ENCODE data around the gene LHB. TPM values are rescaled to one million over a fixed set of nuclear protein-coding genes. Genes with fewer than 3 reads are reported as not detected.
"Not testable (repeated sequence)": the region's sequence is repeated elsewhere in the genome, so short reads cannot be mapped to it uniquely, and the experiment has no call there.

The LHB gene
- 0.89 TPM in 1 of 2 replicates, not detected in the other for total RNA-seq

DNA sequence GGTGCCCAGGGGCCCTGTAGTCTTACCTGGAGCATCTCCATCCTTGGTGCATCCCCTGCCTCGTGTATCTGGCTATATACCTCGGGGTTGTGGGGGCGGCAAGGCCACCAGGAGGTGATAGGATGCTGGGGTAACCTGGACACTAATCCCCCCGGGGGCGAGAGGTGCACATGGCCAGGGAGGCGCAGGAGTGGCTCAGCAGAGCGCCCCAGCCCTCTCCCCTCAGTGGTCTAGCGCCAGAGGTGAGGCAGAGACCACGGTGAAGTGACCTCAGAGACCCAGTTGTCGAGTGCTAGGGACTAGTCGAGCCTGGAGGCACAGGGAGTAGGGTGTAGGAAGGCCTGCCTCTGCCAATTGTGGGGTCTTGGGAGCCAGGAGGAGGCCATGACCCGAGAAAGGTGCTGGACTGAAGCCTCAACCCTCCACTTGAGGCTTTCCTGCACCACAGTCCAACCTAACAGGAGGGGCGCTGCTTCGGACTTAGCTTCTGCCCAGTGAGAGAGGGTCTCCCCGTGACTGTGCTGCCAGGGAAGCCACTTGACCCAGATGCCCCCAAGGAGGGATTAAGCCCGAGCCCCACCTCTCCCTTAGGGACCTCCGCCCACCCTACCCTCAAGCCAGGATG lies at the start of gene LHB:
LHB (minus strand) TSS at position 51 of the 625 bp plus-strand sequence; CDS start at position 41, 10 bp downstream.
- no peak for DNase-seq (ENCODE audit: low read depth in 2 of 2)

DNA sequence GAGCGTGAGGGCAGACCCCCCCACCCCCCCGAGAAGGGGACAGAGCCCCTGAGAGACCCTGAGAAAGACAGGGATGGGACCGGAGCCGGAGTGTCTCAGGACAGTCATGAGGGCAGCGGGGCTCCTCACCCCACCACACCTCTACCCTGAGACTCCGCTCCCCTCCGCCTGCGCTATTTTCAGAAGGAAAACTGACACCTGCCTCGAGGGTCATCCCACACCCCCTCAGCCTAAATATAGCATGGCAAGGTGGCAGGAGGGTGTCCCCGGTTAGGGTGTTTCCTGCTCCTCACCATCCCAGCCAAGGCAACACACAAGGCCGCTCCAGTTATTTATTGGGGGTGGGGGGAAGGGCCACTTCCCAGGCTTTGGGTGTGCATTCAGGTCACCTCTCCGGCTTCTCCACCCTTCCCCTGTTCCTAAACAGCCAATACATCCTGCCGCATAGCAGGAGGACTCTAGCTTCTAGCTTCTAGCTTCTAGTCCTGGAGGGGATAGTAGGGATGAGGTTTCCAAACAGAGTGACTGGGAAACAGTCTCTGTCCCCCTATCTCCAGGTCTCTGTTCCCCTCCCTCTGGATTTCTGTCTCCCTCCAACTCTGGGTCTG lies 49.1 kb upstream of the LHB start:
- no peak for DNase-seq (ENCODE audit: low read depth in 2 of 2)

DNA sequence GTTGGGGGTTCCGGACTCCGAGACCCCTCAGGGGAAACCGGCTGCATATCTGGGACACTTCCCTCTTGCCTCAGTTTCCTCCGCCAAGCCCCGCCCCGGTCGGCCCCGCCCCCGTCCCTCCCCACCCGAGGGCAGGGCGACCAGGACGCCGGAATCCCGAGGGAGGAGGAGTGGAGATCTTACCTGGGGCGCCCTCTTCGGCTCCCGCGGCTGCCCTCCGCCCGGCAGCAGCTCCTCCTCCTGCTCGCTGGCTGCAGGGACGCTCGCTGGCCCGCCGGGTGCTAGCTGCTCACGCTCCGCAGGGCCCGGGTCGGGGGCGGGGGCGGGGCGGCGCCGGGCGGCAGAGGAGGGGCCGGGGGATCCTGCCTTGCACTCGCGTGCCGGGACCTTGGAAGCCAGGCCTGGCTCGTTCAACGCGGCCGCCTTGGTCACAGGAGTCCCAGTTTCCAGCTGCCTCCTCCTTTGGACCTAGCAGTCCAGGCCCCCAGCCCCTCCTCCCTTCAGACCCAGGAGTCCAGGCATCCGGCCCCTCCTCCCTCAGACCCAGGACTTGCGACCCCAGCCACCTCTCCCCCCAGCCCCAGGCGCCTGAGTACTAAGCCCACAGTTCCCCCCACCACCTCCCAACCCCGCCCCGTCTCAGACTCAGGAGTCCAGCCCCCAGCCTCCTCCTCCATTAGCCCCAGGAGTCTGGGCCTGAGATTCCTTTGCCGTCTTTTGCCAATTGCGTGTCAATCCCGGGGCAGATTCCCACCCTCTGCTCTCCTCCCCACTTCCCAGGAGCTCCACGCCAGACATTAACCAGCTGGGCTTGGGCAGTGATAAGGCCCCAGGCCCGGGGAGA lies 48.1 kb upstream of the LHB start, which contains the start of gene NTF4:
NTF4 (minus strand) TSS at position 51 of the 844 bp plus-strand sequence. CDS start 2,821 bp downstream, outside the sequence.
- DNase-seq (ENCODE audit: low read depth in 2 of 2), result no peak

DNA sequence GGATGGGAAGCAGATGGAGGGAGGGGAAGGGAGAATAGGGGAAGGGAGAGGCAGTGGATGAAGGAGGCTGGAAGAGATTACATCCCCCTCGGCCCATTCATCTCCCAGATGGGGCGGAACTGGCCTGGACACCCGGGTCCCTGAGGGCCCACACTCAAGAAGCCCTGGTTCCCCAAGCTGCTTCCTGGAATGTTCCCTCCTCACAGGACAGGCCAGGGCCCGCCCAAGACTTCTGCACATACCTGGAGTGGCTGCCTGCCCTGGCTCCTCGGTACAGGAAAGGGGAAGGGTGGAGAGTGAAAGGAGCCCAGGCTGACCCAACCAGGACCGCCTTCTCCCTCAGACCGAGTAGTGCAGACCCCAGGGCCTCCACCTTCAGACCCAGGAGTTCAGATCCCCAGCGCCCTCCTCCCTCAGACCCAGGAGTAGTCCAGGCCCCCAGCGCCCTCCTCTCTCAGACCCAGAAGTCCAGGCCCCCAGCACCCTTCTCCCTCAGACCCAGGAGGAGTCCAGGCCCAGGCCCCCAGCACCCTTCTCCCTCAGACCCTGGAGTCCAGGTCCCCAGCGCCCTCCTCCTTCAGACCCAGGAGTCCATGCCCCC lies 47.2 kb upstream of the LHB start:
- no peak for DNase-seq (ENCODE audit: low read depth in 2 of 2)

DNA sequence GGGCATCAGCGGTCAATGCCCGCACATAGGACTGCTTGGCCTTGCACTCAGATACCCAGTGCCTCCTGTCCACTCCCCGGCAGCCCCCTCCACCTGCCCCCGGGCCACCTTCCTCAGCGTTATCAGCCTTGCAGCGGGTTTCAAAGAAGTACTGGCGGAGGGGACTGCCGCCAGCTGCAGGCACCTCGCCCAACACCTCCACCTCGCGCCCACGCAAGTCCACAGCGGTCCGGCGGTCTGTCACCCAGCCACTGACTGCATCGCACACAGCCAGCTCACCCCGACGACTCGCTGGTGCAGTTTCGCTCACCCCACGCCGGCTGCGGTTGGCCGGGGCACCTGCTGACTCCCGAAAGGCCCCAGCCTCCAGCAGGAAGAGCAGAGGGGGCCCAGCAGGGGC lies 44.6 kb upstream of the LHB start:
- no peak for DNase-seq (ENCODE audit: low read depth in 2 of 2)

DNA sequence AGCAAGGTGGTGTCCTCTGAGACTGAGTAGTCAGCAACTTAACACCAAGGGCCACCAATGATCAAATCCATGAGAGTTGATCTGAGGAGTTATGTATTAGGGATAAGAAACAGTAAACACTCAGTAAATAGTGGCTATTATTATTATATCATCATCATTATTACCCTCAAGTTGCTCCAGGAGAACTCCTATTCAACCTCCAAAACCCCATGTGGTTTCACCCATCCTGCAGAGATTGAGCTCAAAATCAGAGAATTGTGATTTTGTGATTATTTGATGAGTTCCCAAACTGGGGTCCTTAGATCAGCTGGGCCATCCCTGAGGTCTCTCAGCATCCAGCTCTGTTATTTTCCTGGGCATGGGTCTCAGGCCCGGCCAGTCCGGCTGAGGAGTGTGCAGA lies 44.1 kb upstream of the LHB start:
- DNase-seq (ENCODE audit: low read depth in 2 of 2), result no peak

DNA sequence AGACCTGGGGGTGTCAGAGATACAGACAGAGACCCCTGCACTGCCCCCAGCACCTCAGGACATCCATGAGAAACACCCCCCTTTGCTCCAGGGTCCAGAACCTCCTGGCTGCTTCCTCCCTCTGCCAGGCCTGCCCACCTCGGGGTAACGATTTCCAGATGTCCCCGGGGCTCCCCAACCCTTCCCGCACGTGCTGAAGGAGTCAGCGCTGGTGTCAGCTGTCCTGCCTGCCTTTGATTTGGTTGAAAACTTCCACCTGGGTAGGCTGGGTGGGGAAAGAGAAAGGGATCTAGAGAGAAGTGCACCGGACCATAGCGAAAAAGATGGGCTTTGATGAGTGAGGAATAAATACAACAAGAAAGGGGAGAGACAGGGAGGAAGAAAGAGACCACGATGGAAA lies 42.2 kb upstream of the LHB start:
- DNase-seq (ENCODE audit: low read depth in 2 of 2), result no peak

DNA sequence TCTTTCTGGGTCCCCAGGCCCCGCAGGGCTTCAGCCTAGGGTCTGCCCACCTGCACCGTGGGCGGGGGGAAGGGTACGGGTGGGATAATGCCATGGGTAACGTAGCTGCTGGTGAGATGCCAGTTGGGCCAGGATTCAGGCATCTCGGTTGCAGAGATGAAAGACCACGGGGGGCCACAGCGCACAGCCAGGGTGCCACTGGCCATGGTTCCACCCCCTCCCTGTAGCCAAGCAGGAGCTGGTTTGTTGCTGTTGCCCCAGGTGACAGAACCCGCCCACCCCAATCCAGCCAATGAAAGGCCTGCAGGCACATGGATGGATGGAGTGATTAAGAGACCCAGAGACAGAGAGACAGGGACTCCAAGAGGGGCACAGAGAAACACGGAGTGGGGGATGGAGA lies 41.7 kb upstream of the LHB start:
- DNase-seq (ENCODE audit: low read depth in 2 of 2), result no peak

DNA sequence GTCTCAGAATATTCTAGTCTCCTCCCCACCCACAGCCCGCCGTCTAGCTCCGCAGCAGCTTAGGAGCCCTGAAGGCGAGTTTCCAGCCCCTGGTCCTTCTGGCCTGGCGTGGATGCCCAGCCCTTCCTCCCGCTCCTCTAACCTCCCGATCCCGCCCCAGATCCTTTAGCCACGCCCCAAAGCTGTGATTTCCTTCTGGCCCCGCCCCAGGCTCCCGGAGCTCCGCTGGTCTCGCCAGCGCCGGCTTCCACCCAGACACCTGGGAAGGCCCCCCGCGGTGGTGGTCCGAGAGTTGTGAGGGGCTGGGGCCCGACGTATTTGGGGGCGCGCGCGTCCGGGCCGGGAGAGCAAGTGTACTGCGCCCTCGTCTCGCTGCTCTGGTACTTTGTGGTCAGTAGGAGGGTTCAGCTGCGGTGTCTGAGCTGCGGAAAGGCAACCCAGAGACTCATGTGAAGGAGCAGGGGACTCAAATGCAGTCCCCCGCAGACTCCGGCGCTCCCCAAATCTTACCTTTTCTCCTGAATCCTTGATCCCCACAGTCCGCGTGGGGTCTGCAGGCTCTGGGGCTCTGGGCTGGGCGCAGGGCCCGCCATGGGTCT lies 40.8 kb upstream of the LHB start, which contains the start of gene CGB7:
CGB7 (minus strand) TSS at position 114 of the 599 bp plus-strand sequence. CDS start 2,374 bp downstream, outside the sequence.
- DNase-seq (ENCODE audit: low read depth in 2 of 2), result peak in 1 of 2 donors; percentile 43

DNA sequence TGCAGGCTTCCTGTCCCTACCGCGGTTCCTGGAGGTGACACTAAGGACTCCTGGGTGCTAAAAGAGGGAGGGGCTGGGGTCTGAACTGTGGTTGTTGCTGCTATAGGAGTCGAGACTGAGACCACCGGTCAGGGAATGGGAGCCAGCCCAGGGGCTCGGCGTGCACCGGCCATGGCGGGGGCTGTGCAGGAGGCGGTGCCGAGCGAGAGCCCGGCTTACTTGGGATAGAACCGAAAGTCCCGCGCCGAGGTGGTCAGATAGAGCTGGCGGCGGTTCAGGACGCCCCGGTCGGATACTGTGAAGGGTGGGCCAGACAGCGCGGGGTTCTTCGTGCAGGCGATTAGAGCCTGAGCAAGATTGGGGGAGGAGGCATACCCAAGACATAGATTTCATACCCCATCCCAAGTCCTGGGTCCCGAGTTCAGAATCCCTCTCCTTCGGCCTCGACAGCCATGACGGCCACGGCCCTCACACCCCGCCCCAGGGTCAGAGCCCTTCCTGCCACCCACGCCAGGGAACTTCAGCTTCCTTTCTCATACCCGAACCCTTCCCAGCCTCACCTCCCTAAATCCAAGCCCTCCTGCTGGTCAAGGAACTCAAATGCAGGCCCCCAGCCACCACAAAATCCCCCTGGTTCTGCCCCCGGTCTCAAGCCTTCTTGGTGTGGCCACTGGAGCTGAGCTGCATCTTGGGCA lies 40.2 kb upstream of the LHB start:
- DNase-seq (ENCODE audit: low read depth in 2 of 2), result not testable (repeated sequence)

DNA sequence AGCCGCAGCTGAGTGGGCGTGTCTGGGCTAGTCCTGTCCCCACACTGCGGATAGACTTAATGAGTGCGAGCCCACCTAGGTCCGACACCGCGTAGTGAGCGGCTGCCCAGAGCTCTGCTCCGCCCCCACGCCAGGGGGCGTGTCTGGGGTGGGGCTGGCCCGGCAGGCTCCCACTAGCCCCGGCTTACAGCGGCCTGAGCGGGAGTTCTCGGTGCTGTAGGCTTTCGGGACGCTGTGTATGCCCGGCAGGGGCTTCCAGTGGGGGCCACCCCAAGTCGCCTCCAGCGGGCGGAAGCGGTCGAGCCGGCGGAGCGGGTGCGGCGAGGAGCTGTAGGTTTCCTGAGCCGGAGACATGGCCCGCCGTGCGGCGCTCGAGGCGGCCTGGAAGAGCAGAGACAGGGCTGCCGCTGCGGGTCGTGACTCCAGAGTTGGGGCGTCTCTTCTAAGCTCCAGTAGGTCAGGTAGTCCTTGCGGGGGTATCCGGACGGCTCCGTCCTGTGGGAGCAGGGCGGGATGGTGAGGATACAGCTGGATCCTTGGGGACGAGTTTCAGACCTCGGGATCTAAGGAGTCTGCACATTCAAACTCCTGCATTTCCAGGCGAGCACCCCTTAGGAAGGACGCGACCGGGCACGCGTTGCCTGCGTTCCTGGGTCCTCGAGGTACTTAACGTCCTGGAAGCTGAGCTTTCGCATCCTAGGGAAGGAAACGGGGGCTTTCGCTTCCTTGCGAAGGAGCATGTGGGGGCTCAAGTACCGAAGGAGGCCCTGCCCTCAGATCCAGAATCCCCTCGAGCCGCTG lies 39.4 kb upstream of the LHB start:
- DNase-seq (ENCODE audit: low read depth in 2 of 2), result peak in 1 of 2 donors; percentile 56

DNA sequence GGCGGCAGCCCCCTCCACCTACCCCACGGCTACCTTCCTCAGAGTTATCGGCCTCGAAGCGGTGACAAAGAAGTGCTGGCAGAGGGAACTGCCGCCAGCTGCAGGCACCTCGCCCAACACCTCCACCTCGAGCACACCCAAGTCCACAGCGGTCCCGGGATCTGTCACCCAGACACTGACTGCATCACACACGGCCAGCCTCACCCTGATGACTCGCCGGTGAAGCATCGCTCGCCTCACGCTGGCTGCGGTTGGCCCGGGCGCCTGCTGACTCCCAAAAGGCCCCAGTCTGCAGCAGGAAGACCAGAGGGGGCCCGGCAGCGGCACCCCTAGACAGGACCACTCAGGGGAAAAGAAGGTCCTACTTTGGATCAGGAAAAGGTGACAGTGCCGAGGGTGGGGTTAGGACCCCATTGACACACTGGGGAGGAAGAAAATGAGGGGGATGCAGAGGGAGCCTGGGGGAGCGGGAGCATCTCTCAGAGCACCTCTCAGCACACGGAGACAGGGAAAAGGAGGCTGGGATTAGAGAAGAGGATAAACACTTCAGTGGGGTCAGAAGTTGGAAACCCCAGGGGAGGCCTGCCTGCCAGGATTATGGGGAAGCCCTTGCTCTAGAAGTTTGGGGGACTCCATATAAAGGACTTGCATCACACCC lies 33.6 kb upstream of the LHB start:
- not testable (repeated sequence) for DNase-seq (ENCODE audit: low read depth in 2 of 2)

DNA sequence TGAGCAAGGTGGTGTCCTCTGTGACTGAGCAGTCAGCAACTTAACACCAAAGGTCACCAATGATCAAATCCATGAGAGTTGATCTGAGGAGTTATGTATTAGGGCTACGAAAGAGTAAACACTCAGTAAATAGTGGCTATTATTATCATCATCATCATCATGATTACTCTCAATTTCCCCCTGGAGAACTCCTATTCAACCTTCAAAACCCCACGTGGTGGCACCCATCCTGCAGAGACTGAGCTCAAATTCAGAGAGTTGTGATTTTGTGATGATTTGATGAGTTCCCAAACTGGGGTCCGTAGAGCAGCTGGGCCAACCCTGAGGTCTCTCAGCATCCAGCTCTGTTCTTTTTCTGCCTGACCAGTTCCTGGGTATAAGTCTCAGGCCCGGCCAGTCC lies 32.9 kb upstream of the LHB start:
- not testable (repeated sequence) for DNase-seq (ENCODE audit: low read depth in 2 of 2)

DNA sequence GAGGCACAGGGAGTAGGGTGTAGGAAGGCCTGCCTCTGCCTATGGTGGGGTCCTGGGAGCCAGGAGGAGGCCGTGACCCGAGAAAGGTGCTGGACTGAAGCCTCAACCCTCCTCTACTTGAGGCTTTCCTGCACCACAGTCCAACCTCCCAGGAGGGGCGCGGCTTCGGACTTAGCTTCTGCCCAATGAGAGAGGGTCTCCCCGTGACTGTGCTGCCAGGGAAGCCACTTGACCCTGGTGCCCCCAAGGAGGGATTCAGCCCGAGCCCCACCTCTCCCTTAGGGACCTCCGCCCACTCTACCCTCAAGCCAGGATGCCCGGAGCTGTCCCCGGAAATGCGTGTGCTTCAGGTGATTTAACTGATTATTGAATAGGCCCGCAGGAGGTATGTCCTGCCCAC lies 32.1 kb upstream of the LHB start, which contains the start of gene CGB8:
CGB8 (minus strand) TSS at position 101 of the 400 bp plus-strand sequence. CDS start 372 bp downstream, outside the sequence.
- DNase-seq (ENCODE audit: low read depth in 2 of 2), result not testable (repeated sequence)

DNA sequence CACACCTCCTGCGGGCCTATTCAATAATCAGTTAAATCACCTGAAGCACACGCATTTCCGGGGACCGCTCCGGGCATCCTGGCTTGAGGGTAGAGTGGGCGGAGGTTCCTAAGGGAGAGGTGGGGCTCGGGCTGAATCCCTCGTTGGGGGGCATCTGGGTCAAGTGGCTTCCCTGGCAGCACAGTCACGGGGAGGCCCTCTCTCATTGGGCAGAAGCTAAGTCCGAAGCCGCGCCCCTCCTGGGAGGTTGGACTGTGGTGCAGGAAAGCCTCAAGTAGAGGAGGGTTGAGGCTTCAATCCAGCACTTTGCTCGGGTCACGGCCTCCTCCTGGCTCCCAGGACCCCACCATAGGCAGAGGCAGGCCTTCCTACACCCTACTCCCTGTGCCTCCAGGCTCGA lies 26.7 kb upstream of the LHB start, which contains the start of gene CGB5:
CGB5 (plus strand) TSS at position 301 of the 400 bp plus-strand sequence. CDS start 362 bp downstream, outside the sequence.
- DNase-seq (ENCODE audit: low read depth in 2 of 2), result not testable (repeated sequence)

DNA sequence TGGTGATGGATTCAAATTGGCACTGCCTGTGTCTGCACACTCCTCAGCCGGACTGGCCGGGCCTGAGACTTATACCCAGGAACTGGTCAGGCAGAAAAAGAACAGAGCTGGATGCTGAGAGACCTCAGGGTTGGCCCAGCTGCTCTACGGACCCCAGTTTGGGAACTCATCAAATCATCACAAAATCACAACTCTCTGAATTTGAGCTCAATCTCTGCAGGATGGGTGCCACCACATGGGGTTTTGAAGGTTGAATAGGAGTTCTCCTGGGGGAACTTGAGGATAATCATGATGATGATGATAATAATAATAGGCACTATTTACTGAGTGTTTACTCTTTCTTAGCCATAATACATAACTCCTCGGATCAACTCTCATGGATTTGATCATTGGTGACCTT lies 25.8 kb upstream of the LHB start:
- DNase-seq (ENCODE audit: low read depth in 2 of 2), result not testable (repeated sequence)

DNA sequence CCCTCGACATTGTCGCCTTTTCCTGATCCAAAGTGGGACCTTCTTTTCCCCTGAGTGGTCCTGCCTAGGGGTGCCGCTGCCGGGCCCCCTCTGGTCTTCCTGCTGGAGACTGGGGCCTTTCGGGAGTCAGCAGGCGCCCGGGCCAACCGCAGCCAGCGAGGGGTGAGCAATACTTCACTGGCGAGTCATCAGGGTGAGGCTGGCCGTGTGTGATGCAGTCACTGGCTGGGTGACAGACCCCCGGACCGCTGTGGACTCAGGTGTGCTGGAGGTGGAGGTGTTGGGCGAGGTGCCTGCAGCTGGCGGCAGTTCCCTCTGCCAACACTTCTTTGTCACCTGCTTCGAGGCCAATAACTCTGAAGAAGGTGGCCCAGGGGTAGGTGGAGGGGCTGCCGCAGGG lies 25.3 kb upstream of the LHB start:
- no peak for DNase-seq (ENCODE audit: low read depth in 2 of 2)

DNA sequence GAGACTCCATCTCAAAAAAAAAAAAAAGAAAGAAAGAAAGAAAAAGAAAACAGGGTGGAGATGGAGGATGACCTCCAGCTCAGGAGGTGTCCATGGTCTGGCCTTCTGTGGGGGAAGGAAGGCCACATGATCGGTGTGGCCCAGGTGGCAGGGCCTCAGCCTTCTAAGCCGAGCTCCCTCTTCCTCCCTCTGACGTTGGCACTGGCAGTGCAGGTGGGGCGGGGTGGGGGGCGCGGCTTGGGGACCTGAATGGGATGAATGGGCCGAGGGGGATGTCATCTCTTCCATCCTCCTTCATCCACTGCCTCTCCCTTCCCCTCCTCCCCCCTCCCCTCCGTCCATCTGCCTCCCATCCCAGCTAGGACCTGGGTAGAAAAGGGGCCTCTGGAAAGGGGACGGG lies 22.8 kb upstream of the LHB start:
- not testable (repeated sequence) for DNase-seq (ENCODE audit: low read depth in 2 of 2)
